Tibial nerve (tissue), 4 donors: ENCODE data around the gene PPP1R14B. TPM values are rescaled to one million over a fixed set of nuclear protein-coding genes. Genes with fewer than 3 reads are reported as not detected.

Source experiments
- DNase-seq, 2 donors: peaks; one replicate each; pipeline ENCODE4 v3.0.0-alpha.2; 2019; ENCODE audit warnings: low spot score in 2 of 2
- H3K27ac ChIP-seq, 4 donors: fragments of 200-600 bp; sonication (generic) in 3 of 4; one replicate each; pipeline ENCODE4 v1.5.1; 2017 to 2019; ENCODE audit warnings: mild to moderate bottlenecking in 1 of 4
- H3K27me3 ChIP-seq, 2 donors: fragments of 200-600 bp; sonication (generic) in 1 of 2; one replicate each; pipeline versions ENCODE4 v1.5.1 to v1.6.0; 2017 to 2019
- H3K36me3 ChIP-seq, 3 donors: fragments of 200-600 bp; sonication (generic); one replicate each; pipeline ENCODE4 v1.5.1; 2018 to 2019
- H3K4me1 ChIP-seq, 4 donors: fragments of 200-600 bp; sonication (generic) in 3 of 4; one replicate each; pipeline ENCODE4 v1.5.1; 2017 to 2019
- H3K4me3 ChIP-seq, 4 donors: fragments of 200-600 bp; sonication (generic) in 3 of 4; one replicate each; pipeline ENCODE4 v1.5.1; 2017 to 2019; ENCODE audit warnings: mild to moderate bottlenecking in 1 of 4, moderate library complexity in 1 of 4
- H3K9me3 ChIP-seq, 4 donors: fragments of 200-600 bp; sonication (generic) in 3 of 4; one replicate each; pipeline ENCODE4 v1.5.1; 2017 to 2019
- CTCF ChIP-seq, 5 experiments: fragments of 200-600 bp in 3 of 5; fragments of 450-650 bp in 2 of 5; sonication (generic) in 3 of 5; IDR thresholded peaks; one replicate each; pipeline ENCODE4 v1.5.1; 2016 to 2019; ENCODE audit warnings: antibody characterized with exemption in 5 of 5, mild to moderate bottlenecking in 3 of 5, moderate library complexity in 2 of 5
- EP300 ChIP-seq, 2 donors: sonication (generic); formaldehyde crosslinking; IDR thresholded peaks; one replicate each; pipeline ENCODE4 v1.6.1; 2017; ENCODE audit warnings: antibody characterized with exemption in 2 of 2, mild to moderate bottlenecking in 1 of 2
- POLR2A ChIP-seq, 2 donors: fragments of 450-650 bp; IDR thresholded peaks; one replicate each; pipeline ENCODE4 v1.6.1; 2017; ENCODE audit warnings: antibody characterized with exemption in 2 of 2, mild to moderate bottlenecking in 2 of 2, moderate library complexity in 2 of 2
- WGBS, 2 donors: methylation state at CpG; one replicate each; pipeline ENCODE4 v1.1.5; 2018; 5-methylcytosine and 5-hydroxymethylcytosine counted together
- total RNA-seq, 4 donors: library from RNA; depleted of rRNA; stranded (reverse); fragments of >200 nt; gene quantifications; one replicate each; pipeline ENCODE4 v1.1.0, GENCODE V29; 2016

Gene PPP1R14B
- total RNA-seq, 4 donors from 2014 or later = 79.7 to 187 (median 91.4) TPM

GRCh38 chr11:64265176-64266160, 18.7 kb upstream of the PPP1R14B start:
- H3K4me3 ChIP-seq = no peak overlapping the region
- peaks cover 0 to 67% (median 0%) of the 10 kb centered on the region in 3 donors for H3K36me3 ChIP-seq
- WGBS, 2 donors = 91% methylated on average over 33 of the region's 35 CpGs

GRCh38 chr11:64264371-64264852, 17.7 kb upstream of the PPP1R14B start:
- no peaks in the 10 kb centered on the region for H3K9me3 ChIP-seq
- H3K4me3 ChIP-seq = no peak overlapping the region
- TF ChIP-seq POLR2A (IDR thresholded peaks at IDR 0.05) = no peak
- no peak for TF ChIP-seq EP300 (IDR thresholded peaks at IDR 0.05)
- no peak for TF ChIP-seq CTCF (IDR thresholded peaks at IDR 0.05)
- 83 to 89% methylated on average over 10 of the region's 10 CpGs for WGBS, 2 donors
- no peak overlapping the region for H3K27ac ChIP-seq
- H3K36me3 ChIP-seq = peaks cover 0 to 78% (median 0%) of the 10 kb centered on the region in 3 donors
- H3K4me1 ChIP-seq = peaks cover 0 to 27% (median 21%) of the 10 kb centered on the region in 4 donors
- no peak for DNase-seq
- no peaks in the 10 kb centered on the region for H3K27me3 ChIP-seq

More at GRCh38 chr11:64265176-64266160, 18.7 kb upstream of the PPP1R14B start:
- TF ChIP-seq CTCF (IDR thresholded peaks at IDR 0.05) (no peak), EP300 (IDR thresholded peaks at IDR 0.05) (no peak), POLR2A (IDR thresholded peaks at IDR 0.05) (no peak)
- DNase-seq = no peak
- peaks cover 0 to 27% (median 21%) of the 10 kb centered on the region in 4 donors for H3K4me1 ChIP-seq
- no peaks in the 10 kb centered on the region for H3K27me3 ChIP-seq
- H3K9me3 ChIP-seq = no peaks in the 10 kb centered on the region
- no peak overlapping the region for H3K27ac ChIP-seq

- no peak for DNase-seq
- Histone ChIP-seq H3K36me3 (peaks cover 0 to 82% (median 3%) of the 10 kb centered on the region in 3 donors), H3K4me3 (no peak overlapping the region), H3K9me3 (no peaks in the 10 kb centered on the region), H3K27me3 (no peaks in the 10 kb centered on the region), H3K4me1 (peaks cover 0 to 23% (median 20%) of the 10 kb centered on the region in 4 donors), H3K27ac (no peak overlapping the region)
- 79 to 87% methylated on average over 8 of the region's 8 CpGs for WGBS, 2 donors
- no peak for TF ChIP-seq POLR2A (IDR thresholded peaks at IDR 0.05)
- no peak for TF ChIP-seq EP300 (IDR thresholded peaks at IDR 0.05)
- TF ChIP-seq CTCF (IDR thresholded peaks at IDR 0.05) = no peak
Measured at GRCh38 chr11:64263947-64264317, 17.2 kb upstream of the PPP1R14B start.

GRCh38 chr11:64263021-64263946, 16.5 kb upstream of the PPP1R14B start:
- no peaks in the 10 kb centered on the region for H3K27me3 ChIP-seq
- 69 to 72% methylated on average over 16 to 28 of the region's 29 CpGs for WGBS, 2 donors
- H3K4me1 ChIP-seq = peaks cover 0 to 17% (median 13%) of the 10 kb centered on the region in 4 donors
- peaks cover 0 to 89% (median 6%) of the 10 kb centered on the region in 3 donors for H3K36me3 ChIP-seq
- H3K27ac ChIP-seq = no peak overlapping the region
- no peak for DNase-seq
- no peaks in the 10 kb centered on the region for H3K9me3 ChIP-seq
- TF ChIP-seq CTCF (IDR thresholded peaks at IDR 0.05) (no peak), EP300 (IDR thresholded peaks at IDR 0.05) (no peak), POLR2A (IDR thresholded peaks at IDR 0.05) (no peak)
- H3K4me3 ChIP-seq = no peak overlapping the region
